Measurements from ENCODE around the gene NME2. TPM values are rescaled to one million over a fixed set of nuclear protein-coding genes. Genes with fewer than 3 reads are reported as not detected.

NME2 gene
- total RNA-seq, 1 experiment from 2014 or later, result 1,165 TPM

- Histone ChIP-seq H3K27ac (peak overlapping the region; percentile 69), H3K4me3 (no peak overlapping the region), H3K4me1 (replicated peaks) (peaks cover 20% of the 10 kb centered on the region), H3K27me3 (replicated peaks) (no peaks in the 10 kb centered on the region), H3K36me3 (no peaks in the 10 kb centered on the region), H3K9me3 (replicated peaks) (no peaks in the 10 kb centered on the region)
- DNase-seq (ENCODE audit: low read depth in 1 of 2, low spot score in 2 of 2), result peak in 1 of 2 experiments; percentile 53
These were observed 32.8 kb upstream of the NME2 start for GRCh38 chr17:51133365-51133764.

DNA sequence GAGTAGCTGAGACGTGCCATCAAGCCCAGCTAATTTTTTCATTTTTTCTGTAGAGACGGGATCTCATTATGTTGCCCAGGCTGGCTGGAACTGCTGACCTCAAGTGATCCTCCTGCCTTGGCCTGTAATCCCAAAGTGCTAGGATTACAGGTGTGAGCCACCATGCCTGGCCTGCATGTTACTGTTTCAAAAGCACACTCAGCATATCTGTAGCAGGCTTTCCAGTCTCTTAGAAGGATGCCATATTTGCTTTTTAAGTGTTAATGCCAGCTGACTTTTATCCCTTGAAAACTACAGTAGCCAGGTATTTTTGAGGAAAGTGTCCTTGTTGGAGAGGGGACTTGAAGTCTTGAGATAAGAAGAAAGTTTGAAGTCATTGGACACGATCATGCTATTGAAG lies 30.3 kb upstream of the NME2 start:
- Histone ChIP-seq H3K27ac (no peak overlapping the region), H3K27me3 (replicated peaks) (no peaks in the 10 kb centered on the region), H3K9me3 (replicated peaks) (no peaks in the 10 kb centered on the region), H3K4me3 (no peak overlapping the region), H3K4me1 (replicated peaks) (peaks cover 20% of the 10 kb centered on the region), H3K36me3 (no peaks in the 10 kb centered on the region)
- no peak for DNase-seq (ENCODE audit: low read depth in 1 of 2, low spot score in 2 of 2)

DNA sequence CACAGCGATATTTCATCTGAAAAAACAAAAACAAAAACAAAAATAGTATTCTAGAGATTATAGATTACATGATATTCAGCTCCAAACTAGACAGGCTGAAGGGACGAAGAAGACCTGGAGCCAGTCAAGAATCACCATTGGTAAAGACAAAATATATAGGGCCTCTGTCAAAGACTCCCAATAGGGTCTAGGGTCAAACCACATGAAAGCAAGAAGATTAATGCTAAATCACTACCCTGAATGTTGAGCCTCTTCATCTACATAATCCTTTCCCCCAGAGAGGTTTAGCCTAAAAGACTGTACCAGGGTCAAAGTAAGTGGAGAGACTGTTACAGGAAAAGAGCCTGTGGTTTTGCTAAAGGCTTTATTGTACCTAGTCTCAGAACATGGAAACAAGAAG lies 23.6 kb upstream of the NME2 start:
- Histone ChIP-seq H3K36me3 (no peaks in the 10 kb centered on the region), H3K27me3 (replicated peaks) (no peaks in the 10 kb centered on the region), H3K9me3 (replicated peaks) (no peaks in the 10 kb centered on the region), H3K27ac (no peak overlapping the region), H3K4me1 (replicated peaks) (peaks cover 8% of the 10 kb centered on the region), H3K4me3 (no peak overlapping the region)
- DNase-seq (ENCODE audit: low read depth in 1 of 2, low spot score in 2 of 2), result no peak

- Histone ChIP-seq H3K4me3 (no peak overlapping the region), H3K9me3 (replicated peaks) (no peaks in the 10 kb centered on the region), H3K27me3 (replicated peaks) (no peaks in the 10 kb centered on the region), H3K27ac (no peak overlapping the region), H3K36me3 (no peaks in the 10 kb centered on the region), H3K4me1 (replicated peaks) (peaks cover 15% of the 10 kb centered on the region)
- no peak for DNase-seq (ENCODE audit: low read depth in 1 of 2, low spot score in 2 of 2)
These were observed 21.8 kb upstream of the NME2 start for GRCh38 chr17:51144266-51145022.

GRCh38 chr17:51147650-51148049 lies 18.6 kb upstream of the NME2 start:
- Histone ChIP-seq H3K27ac (peak overlapping the region; percentile 40), H3K9me3 (replicated peaks) (no peaks in the 10 kb centered on the region), H3K27me3 (replicated peaks) (no peaks in the 10 kb centered on the region), H3K4me3 (no peak overlapping the region), H3K4me1 (replicated peaks) (peaks cover 20% of the 10 kb centered on the region), H3K36me3 (no peaks in the 10 kb centered on the region)
- DNase-seq (ENCODE audit: low read depth in 1 of 2, low spot score in 2 of 2), result peak; percentile 69 to 78

- no peak overlapping the region for H3K4me3 ChIP-seq
- H3K36me3 ChIP-seq, result peaks cover 4% of the 10 kb centered on the region
- peaks cover 25% of the 10 kb centered on the region for H3K4me1 ChIP-seq (replicated peaks)
- DNase-seq (ENCODE audit: low read depth in 1 of 2, low spot score in 2 of 2), result no peak
- H3K27ac ChIP-seq, result no peak overlapping the region
- no peaks in the 10 kb centered on the region for H3K9me3 ChIP-seq (replicated peaks)
- H3K27me3 ChIP-seq (replicated peaks), result no peaks in the 10 kb centered on the region
These were observed 17.0 kb upstream of the NME2 start for GRCh38 chr17:51149163-51149562.

GRCh38 chr17:51150932-51151331 lies 15.3 kb upstream of the NME2 start:
- Histone ChIP-seq H3K4me1 (replicated peaks) (peaks cover 32% of the 10 kb centered on the region), H3K4me3 (no peak overlapping the region), H3K27me3 (replicated peaks) (no peaks in the 10 kb centered on the region), H3K9me3 (replicated peaks) (no peaks in the 10 kb centered on the region), H3K36me3 (peaks cover 16% of the 10 kb centered on the region), H3K27ac (no peak overlapping the region)
- no peak for DNase-seq (ENCODE audit: low read depth in 1 of 2, low spot score in 2 of 2)

GRCh38 chr17:51152766-51153209 lies 13.4 kb upstream of the NME2 start:
- Histone ChIP-seq H3K36me3 (peaks cover 31% of the 10 kb centered on the region), H3K4me1 (replicated peaks) (peaks cover 22% of the 10 kb centered on the region), H3K27ac (peak overlapping the region; percentile 71), H3K9me3 (replicated peaks) (no peaks in the 10 kb centered on the region), H3K27me3 (replicated peaks) (no peaks in the 10 kb centered on the region), H3K4me3 (peak overlapping the region; percentile 61)
- DNase-seq (ENCODE audit: low read depth in 1 of 2, low spot score in 2 of 2), result no peak

DNA sequence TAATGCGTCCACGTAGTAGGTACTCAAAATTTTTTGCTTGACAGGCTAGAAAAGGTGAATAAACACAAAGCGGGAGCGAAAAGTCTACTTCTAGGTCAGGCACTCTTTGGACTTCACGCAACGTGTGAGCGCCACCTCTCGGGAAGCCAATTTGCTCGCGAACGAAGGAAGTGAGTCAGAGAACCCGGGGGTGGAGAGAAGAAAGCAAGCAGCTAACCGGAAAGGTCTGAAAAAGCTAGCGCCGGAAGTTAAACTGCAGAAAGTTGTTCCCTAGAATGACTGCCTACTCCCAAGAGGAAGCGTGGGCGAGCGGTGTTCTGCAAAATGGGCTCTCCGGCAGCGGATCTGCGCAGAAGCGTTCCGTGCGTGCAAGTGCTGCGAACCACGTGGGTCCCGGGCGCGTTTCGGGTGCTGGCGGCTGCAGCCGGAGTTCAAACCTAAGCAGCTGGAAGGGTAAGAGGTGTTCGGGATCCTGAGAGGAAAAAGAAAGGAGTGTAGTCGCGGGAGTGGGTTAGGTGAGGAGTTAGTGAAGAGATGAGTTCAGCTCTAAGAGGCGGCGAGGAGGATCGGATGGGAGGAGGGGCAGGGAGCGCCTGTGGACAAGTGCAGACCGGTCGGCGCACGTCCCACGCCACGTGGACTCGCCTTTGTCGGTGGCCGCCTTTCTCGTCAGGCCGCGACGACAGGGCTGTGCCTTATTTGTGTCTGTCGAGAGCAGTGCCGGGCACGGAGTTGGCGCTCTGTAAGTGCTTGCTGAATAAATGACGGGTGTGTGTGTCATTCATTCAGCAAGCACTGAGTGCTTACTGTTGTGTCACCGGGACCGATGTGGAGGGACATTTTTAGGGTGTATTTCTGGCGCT lies 12.8 kb upstream of the NME2 start, which contains the start of gene NME1:
NME1 (plus strand) TSS at position 350 of the 863 bp plus-strand sequence. CDS start 2,096 bp downstream, outside the sequence.
- H3K9me3 ChIP-seq (replicated peaks), result no peaks in the 10 kb centered on the region
- peak; percentile 99 for DNase-seq (ENCODE audit: low read depth in 1 of 2, low spot score in 2 of 2)
- H3K36me3 ChIP-seq, result peaks cover 37% of the 10 kb centered on the region
- peak within 1 kb of the TSS; percentile 61 for H3K4me3 ChIP-seq
- H3K27me3 ChIP-seq (replicated peaks), result no peaks in the 10 kb centered on the region
- peak within 1 kb of the TSS; percentile 71 for H3K27ac ChIP-seq
- peaks cover 17% of the 10 kb centered on the region for H3K4me1 ChIP-seq (replicated peaks)

DNA sequence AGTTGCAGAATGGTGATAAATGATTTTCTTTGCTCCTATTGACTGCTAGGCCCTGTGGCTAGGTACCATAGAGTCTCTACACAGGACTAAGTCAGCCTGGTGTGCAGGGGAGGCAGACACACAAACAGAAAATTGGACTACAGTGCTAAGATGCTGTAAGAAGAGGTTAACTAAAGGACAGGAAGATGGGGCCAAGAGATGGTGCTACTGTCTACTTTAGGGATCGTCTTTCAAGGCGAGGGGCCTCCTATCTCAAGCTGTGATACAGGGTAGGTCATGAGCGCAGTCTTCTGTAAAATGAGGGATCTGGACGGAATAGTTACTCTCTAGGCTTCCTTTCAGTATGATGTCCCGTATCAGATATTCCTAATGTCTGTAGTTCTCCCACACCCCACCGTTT lies 12.0 kb upstream of the NME2 start:
- Histone ChIP-seq H3K27me3 (replicated peaks) (no peaks in the 10 kb centered on the region), H3K4me1 (replicated peaks) (peaks cover 17% of the 10 kb centered on the region), H3K4me3 (peak overlapping the region; percentile 61), H3K9me3 (replicated peaks) (no peaks in the 10 kb centered on the region), H3K27ac (no peak overlapping the region), H3K36me3 (peaks cover 43% of the 10 kb centered on the region)
- DNase-seq (ENCODE audit: low read depth in 1 of 2, low spot score in 2 of 2), result peak in 1 of 2 experiments; percentile 28

GRCh38 chr17:51155416-51155815 lies 10.8 kb upstream of the NME2 start:
- Histone ChIP-seq H3K9me3 (replicated peaks) (no peaks in the 10 kb centered on the region), H3K4me1 (replicated peaks) (peaks cover 17% of the 10 kb centered on the region), H3K36me3 (peaks cover 56% of the 10 kb centered on the region), H3K4me3 (no peak overlapping the region), H3K27me3 (replicated peaks) (no peaks in the 10 kb centered on the region), H3K27ac (no peak overlapping the region)
- no peak for DNase-seq (ENCODE audit: low read depth in 1 of 2, low spot score in 2 of 2)

- Histone ChIP-seq H3K36me3 (peaks cover 78% of the 10 kb centered on the region), H3K9me3 (replicated peaks) (no peaks in the 10 kb centered on the region), H3K4me1 (replicated peaks) (peaks cover 3% of the 10 kb centered on the region), H3K27ac (no peak overlapping the region), H3K27me3 (replicated peaks) (no peaks in the 10 kb centered on the region), H3K4me3 (no peak overlapping the region)
- no peak for DNase-seq (ENCODE audit: low read depth in 1 of 2, low spot score in 2 of 2)
These were observed 6.6 kb upstream of the NME2 start for GRCh38 chr17:51159604-51160003.

GRCh38 chr17:51161541-51161940 lies 4.7 kb upstream of the NME2 start:
- no peak overlapping the region for H3K4me3 ChIP-seq
- H3K4me1 ChIP-seq (replicated peaks), result peaks cover 7% of the 10 kb centered on the region
- H3K27me3 ChIP-seq (replicated peaks), result no peaks in the 10 kb centered on the region
- DNase-seq (ENCODE audit: low read depth in 1 of 2, low spot score in 2 of 2), result no peak
- H3K27ac ChIP-seq, result no peak overlapping the region
- no peaks in the 10 kb centered on the region for H3K9me3 ChIP-seq (replicated peaks)
- H3K36me3 ChIP-seq, result peaks cover 78% of the 10 kb centered on the region

Data from SJSA1 (cell line).